H1 (cell line): Measurements from ENCODE around the gene CDHR5. TPM values are rescaled to one million over a fixed set of nuclear protein-coding genes. Genes with fewer than 3 reads are reported as not detected.

Experiments used
- FOSL1 ChIP-seq: IDR thresholded peaks from 2 replicates; pipeline ENCODE4 v1.6.1; 2011; ENCODE audit warnings: mild to moderate bottlenecking, low read depth, low read length, moderate library complexity; ENCODE audit not compliant: insufficient read depth
- polyA plus RNA-seq, 7 experiments: library from polyadenylated mRNA; depleted of rRNA in 3 of 7; stranded (reverse) in 5 of 7; unstranded in 2 of 7; fragments of >200 nt in 5 of 7; fragments of 200-250 nt in 2 of 7; gene quantifications; 1 replicate in 5 of 7; 2 replicates in 1 of 7; 4 replicates in 1 of 7; pipeline versions ENCODE4 v1.2.1 to v1.2.3, GENCODE V29; 2011 to 2013; ENCODE audit warnings: missing spikeins in 2 of 7, mixed read lengths in 2 of 7
- total RNA-seq: library from RNA; stranded (reverse); fragmentation: NEBNext Ultra II Directional; extraction: Animal tissue kit (Norgen Biotek cat#: 25700); gene quantifications from 2 replicates; pipeline ENCODE4 v1.2.1, GENCODE V29; 2021
- TF ChIP-seq, protein P1 (sequence below): fragments of 300-600 bp; sonication (generic); IDR thresholded peaks from 2 replicates; pipeline ENCODE4 v1.7.1; 2012; ENCODE audit warnings: low read length, moderate library complexity, mild to moderate bottlenecking, inconsistent platforms; ENCODE audit not compliant: insufficient replicate concordance

CDHR5 gene
- total and polyA plus RNA-seq, 2 of the 8 experiments (the other 6 are each of a cell fraction or from before 2014, with no cell fraction given): not detected

DNA sequence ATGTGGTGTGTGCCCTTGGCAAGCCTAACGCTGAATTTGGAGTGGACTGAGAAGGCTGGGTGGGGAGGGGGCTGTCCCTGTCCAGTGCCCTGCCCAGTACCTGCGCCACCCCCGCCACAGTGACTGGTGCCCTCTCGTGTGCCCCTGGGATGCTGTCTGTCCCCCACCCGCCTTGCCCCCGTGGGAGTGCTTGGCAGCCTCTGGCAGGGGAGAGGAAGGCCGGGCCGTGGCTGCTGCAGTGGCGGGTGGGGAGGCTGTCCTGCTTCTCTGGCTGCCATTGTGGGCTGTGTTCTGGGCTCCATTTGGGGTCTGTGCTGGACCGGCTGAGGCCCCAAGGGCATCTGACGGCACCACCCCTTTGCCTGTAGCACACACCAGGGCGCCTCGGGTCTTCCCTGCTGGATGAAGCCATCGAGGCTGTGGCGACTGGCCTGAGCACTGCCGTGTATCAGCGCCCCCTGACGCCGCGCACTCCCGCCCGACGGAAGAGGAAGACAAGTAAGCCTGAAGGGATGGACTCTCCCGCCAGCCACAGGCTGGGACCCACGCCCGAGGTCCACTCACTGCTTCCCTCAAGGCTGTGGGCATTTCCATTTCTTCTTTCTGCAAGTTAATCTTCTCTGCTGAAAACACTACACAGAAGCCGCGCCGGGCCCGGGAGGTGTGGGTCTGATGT, 26.6 kb downstream of the CDHR5 start (continued):
- TF ChIP-seq FOSL1: no peak
- TF ChIP-seq, protein P1, sequence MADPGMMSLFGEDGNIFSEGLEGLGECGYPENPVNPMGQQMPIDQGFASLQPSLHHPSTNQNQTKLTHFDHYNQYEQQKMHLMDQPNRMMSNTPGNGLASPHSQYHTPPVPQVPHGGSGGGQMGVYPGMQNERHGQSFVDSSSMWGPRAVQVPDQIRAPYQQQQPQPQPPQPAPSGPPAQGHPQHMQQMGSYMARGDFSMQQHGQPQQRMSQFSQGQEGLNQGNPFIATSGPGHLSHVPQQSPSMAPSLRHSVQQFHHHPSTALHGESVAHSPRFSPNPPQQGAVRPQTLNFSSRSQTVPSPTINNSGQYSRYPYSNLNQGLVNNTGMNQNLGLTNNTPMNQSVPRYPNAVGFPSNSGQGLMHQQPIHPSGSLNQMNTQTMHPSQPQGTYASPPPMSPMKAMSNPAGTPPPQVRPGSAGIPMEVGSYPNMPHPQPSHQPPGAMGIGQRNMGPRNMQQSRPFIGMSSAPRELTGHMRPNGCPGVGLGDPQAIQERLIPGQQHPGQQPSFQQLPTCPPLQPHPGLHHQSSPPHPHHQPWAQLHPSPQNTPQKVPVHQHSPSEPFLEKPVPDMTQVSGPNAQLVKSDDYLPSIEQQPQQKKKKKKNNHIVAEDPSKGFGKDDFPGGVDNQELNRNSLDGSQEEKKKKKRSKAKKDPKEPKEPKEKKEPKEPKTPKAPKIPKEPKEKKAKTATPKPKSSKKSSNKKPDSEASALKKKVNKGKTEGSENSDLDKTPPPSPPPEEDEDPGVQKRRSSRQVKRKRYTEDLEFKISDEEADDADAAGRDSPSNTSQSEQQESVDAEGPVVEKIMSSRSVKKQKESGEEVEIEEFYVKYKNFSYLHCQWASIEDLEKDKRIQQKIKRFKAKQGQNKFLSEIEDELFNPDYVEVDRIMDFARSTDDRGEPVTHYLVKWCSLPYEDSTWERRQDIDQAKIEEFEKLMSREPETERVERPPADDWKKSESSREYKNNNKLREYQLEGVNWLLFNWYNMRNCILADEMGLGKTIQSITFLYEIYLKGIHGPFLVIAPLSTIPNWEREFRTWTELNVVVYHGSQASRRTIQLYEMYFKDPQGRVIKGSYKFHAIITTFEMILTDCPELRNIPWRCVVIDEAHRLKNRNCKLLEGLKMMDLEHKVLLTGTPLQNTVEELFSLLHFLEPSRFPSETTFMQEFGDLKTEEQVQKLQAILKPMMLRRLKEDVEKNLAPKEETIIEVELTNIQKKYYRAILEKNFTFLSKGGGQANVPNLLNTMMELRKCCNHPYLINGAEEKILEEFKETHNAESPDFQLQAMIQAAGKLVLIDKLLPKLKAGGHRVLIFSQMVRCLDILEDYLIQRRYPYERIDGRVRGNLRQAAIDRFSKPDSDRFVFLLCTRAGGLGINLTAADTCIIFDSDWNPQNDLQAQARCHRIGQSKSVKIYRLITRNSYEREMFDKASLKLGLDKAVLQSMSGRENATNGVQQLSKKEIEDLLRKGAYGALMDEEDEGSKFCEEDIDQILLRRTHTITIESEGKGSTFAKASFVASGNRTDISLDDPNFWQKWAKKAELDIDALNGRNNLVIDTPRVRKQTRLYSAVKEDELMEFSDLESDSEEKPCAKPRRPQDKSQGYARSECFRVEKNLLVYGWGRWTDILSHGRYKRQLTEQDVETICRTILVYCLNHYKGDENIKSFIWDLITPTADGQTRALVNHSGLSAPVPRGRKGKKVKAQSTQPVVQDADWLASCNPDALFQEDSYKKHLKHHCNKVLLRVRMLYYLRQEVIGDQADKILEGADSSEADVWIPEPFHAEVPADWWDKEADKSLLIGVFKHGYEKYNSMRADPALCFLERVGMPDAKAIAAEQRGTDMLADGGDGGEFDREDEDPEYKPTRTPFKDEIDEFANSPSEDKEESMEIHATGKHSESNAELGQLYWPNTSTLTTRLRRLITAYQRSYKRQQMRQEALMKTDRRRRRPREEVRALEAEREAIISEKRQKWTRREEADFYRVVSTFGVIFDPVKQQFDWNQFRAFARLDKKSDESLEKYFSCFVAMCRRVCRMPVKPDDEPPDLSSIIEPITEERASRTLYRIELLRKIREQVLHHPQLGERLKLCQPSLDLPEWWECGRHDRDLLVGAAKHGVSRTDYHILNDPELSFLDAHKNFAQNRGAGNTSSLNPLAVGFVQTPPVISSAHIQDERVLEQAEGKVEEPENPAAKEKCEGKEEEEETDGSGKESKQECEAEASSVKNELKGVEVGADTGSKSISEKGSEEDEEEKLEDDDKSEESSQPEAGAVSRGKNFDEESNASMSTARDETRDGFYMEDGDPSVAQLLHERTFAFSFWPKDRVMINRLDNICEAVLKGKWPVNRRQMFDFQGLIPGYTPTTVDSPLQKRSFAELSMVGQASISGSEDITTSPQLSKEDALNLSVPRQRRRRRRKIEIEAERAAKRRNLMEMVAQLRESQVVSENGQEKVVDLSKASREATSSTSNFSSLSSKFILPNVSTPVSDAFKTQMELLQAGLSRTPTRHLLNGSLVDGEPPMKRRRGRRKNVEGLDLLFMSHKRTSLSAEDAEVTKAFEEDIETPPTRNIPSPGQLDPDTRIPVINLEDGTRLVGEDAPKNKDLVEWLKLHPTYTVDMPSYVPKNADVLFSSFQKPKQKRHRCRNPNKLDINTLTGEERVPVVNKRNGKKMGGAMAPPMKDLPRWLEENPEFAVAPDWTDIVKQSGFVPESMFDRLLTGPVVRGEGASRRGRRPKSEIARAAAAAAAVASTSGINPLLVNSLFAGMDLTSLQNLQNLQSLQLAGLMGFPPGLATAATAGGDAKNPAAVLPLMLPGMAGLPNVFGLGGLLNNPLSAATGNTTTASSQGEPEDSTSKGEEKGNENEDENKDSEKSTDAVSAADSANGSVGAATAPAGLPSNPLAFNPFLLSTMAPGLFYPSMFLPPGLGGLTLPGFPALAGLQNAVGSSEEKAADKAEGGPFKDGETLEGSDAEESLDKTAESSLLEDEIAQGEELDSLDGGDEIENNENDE: no peak
- TF ChIP-seq, all 59 proteins: peak for 0
